Hepatocyte (in vitro differentiated cells): ENCODE measurements around the gene P2RY12.

Experiments used
- CTCF ChIP-seq: fragments of 200-600 bp; sonication (generic); IDR thresholded peaks from 2 replicates; pipeline ENCODE4 v1.5.1; 2016; ENCODE audit warnings: antibody characterized with exemption, mild to moderate bottlenecking; ENCODE audit not compliant: poor library complexity
- EZH2 ChIP-seq: fragments of 200-600 bp; sonication (generic); IDR thresholded peaks from 2 replicates; pipeline ENCODE4 v1.6.1; 2016; ENCODE audit warnings: antibody characterized with exemption, mild to moderate bottlenecking, borderline replicate concordance
- EZH2phosphoT487 ChIP-seq: fragments of 200-600 bp; sonication (generic); IDR thresholded peaks from one replicate; pipeline ENCODE4 v1.6.1; 2018; ENCODE audit warnings: antibody characterized with exemption, mild to moderate bottlenecking, low read depth, moderate library complexity; ENCODE audit not compliant: unreplicated experiment, severe bottlenecking

DNA sequence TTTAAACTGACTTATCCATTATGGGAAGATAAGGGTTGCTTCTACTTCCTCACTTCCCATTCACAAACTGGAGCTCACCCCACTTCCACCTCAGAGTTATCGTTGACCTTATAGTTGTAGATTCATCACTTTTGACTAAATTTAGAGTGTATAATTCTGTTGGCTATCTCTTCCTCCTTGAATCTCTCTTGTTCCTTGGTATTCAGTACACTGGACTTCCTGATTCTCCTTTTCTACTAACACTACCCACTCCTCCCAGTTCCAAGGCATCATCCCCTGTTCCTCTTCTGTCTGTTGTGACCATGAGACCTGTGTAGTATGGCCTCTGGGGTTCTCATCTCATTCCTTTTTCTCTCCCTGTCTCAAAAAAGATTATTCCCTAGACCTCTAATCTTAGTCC lies 62.0 kb downstream of the P2RY12 start:
- TF ChIP-seq CTCF (no peak), EZH2phosphoT487 (no peak), EZH2 (no peak)
